Stimulated activated CD4-positive, alpha-beta T cell treated with anti-CD3 and anti-CD28 coated beads, Interleukin-15, amount 100 ng/mL, for 48 hours (primary cell): ENCODE results near the gene CDSN.
"Not testable (repeated sequence)": the region's sequence is repeated elsewhere in the genome, so short reads cannot be mapped to it uniquely, and the experiment has no call there.

Source experiments
- DNase-seq, 2 donors: peaks; one replicate each; pipeline ENCODE4 v3.0.0-alpha.2; 2020; ENCODE audit warnings: low read depth in 2 of 2

Gene CDSN

DNA sequence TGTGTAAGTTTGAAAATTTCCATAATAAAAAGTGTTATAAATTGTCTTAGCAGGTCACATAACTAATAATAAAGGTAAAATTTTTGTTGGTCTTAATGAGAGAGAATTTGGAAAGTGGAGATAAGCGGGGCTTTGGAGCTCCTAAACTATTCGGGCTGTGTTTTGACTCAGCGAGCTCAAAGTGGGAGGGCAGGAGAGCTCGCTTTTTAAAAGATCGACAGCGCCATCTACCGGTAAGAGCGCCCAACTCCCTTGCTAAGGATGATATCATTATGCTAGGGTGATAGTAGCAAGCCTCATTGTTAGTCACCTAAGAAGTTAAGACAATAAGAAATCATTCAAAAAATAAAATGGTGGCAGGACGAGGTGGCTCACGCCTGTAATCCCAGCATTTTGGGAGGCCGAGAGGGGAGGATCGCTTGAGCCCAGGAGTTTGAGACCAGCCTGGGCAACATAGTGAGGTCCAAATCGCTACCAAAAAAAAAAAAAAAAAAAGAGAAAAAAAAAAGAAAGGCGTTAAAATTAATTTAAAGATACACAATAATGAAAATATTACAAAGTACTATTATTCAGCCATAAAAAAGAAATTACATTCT, 32.7 kb downstream of the CDSN start:
- peak; percentile 77 to 83 for DNase-seq

DNA sequence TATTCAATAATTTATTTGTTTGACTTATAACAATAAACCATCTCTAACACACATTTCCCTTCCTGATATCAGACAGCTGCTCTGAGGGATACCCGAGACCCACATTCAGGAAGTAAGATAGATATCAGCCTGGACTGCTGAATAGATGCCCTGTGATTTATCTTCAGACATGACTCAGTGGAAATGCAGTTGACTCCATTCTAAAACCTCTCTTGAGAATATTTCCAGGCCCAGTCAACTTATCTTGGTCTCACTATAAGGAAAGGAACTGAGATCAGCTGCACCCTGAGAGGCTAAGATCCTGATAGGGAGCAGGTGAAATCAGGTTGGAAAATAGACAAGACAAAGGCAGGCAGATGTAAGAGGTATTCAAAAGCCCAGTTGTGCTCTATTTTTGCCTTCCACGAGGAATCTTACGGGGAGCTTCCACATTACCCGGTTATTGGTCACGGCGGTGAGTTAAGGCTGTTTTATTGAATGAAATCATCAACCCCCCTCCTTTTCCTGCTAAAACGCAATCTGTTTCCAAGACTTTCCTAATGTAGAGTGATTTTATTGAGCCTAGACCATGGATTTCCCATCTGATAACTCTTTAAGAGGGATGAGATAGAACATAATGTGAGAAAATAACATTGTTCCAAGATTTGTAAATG, 33.3 kb downstream of the CDSN start:
- no peak for DNase-seq

DNA sequence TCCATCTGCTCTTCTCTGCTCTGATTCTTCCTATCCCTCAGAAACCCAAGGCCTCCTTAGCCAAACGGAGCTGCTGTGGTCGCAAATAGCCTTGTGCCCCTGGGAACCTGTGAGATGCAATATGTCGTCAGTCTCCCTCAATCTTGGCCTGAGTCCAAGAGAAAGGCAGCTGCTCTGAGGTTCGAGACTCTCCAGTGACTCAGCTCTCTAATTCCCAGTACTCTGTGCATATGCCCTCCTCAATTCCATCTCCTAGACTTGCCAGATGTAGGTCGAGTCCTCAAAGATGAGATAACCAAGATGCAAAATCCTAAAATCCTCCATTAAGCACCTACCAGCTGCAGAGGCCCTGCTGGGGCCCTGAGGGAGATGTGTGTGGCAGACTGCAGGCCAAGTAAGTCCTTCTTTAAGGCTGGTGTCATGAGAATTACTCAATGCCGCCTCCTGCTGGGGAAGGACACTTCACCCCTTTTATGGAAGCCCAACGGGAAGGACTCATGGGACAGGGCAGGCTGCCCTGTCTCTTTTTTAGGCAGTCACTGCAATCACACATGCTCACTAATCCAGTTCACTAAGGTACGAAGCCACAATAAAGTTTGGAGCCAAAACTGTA, 36.4 kb downstream of the CDSN start:
- DNase-seq, result peak; percentile 26 to 45

DNA sequence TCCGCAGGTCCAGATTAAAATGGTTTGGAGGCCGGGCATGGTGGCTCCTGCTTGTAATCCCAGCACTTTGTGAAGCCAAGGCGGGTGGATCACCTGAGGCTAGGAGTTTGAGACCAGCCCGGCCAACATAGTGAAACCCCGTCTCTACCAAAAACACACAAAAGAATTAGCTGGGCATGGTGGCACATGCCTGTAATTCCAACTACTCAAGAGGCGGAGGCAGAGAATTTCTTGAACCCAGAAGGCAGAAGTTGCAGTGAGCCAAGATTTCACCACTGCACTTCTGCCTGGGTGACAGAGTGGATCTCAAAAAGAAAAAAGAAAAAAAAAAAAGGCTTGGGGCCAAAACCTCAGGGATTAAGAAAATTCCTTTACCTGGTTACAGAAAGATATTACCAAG, 38.4 kb downstream of the CDSN start:
- DNase-seq, result no peak

DNA sequence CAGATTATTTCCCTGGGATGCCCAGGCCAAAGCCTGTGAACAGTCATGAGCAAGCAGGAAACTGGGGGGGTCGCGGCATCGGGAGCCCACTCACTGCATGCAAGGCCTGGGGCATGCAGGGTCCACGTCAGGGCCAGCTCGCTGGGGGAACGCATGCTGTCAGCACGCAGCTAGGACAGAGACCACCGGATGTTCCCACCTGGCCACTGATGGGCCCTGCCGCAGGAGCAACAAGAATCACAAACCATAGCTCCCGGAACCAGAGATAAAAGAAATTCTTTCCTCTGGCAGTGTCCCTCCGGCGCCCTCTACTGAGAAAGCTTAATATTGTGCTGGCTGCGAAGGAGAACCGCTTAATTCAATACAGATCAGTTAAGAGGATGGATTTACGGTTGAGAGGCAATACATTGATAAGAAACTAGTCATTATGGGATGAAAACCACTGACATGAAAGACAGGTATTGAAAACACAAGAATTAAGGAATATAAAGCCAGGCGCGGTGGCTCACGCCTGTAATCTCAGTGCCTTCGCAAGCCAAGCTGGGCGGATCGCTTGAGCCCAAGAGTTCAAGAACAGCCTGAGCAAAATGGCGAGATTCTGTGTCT, 40.5 kb downstream of the CDSN start:
- DNase-seq, result peak; percentile 41 to 65

DNA sequence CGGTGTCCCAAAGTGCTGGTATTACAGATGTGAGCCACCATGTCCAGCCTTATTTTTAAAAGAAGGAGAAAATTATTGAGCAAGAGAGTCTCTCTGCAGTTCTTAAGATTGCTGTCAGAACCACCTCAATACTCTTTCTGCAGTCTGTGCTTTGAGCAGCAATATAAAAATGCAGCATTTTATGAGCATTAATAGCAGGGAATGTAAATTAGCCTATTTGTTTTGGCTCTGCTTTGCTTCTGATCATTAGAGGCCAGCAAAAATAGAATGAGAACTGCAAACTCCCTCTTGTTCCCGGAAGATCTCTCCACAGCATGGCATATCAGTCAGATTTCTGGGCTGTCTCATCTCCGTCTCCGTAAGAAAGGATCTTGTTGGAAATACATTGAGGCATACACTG, 43.6 kb downstream of the CDSN start:
- no peak for DNase-seq

DNA sequence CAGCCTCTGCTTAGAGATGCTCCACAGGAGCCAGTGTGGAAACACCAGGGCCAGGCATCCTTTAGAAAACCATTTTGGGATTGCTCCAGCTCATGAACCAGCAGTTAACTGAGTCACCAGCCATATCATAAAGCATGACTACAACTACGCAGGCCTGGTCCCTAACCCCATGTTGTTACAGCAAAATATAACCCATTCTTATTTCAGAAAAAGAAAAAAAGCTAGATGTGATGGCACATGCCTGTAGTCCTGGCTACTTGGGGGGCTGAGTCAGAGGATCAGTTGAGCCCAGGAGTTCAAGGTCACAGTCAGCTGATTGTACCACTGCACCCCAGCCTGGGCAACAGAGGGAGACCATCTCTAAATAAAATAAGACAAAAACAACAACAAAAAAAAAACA, 44.7 kb downstream of the CDSN start:
- DNase-seq, result no peak

DNA sequence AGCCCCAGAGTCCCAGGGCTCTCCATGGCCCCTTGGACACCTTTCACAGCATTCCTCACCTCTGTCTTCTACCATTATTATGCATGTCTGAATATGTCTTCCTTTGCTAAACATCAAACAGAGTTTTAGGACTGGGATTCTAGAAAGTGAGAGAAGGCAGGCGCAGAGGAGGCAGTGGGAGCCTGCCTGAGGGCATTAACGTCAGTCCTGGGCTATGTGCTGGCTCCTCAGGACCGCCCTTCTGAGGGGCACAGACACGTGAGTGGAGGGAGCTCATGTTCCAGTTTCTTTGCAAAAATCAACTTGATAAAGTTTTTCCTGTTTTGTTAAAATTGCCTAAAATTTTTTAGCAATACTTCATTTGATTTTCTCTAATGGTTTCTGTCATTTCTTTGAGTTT, 45.8 kb downstream of the CDSN start:
- no peak for DNase-seq

DNA sequence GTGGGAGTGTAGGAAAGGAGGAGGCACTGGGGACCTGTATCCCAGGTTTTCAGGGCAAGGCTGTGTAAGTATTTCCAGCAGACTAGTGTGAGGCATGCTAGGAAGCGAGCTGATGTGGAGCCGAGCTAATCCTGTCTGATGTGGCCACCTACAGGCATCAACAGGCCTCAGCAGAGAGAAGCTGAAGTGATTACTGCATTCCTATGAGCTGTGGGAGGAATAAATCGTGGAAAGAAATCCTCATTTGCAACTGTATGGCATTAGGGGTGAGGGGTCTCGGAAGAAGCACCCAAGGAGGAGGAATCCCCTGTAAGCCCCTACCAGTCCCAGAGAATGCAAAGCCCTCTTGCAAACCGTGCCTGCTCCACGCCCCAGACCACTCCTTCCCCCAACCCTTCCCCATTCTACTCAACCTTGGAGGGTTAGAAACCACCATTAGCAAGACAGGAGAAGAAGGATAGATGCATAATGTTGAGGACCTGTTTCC, 49.5 kb downstream of the CDSN start:
- DNase-seq, result no peak

DNA sequence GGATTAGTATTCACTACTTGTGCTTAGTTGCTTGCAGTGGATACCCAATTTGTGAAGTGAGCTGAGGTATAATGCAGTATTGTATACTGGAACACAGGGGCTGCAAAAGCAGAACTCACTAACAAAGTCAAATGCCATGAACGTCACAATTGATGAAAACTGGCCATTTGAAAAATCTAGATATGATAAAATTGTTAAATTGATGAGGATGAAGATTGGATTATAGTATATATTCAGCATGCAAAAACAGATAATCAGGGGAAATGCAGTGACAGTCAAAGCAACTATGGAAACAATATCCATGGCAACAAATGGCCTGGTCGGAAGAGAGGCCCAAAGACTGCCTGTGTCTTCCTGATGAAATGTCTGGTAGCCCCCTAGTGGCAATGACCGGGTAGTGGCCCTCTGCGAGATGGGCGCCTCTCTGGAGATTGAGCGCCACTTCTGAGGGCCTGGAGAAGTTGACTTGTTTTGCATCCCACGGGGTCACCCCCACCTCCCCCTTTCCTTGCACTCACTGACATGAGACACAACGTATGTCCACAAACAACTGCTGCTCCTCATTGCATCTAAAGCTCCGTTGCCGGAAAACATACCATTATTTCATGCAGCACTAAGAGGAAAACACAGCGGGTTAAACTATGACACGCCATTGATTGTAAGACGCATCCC, 51.4 kb downstream of the CDSN start:
- DNase-seq, result peak; percentile 45 to 54

DNA sequence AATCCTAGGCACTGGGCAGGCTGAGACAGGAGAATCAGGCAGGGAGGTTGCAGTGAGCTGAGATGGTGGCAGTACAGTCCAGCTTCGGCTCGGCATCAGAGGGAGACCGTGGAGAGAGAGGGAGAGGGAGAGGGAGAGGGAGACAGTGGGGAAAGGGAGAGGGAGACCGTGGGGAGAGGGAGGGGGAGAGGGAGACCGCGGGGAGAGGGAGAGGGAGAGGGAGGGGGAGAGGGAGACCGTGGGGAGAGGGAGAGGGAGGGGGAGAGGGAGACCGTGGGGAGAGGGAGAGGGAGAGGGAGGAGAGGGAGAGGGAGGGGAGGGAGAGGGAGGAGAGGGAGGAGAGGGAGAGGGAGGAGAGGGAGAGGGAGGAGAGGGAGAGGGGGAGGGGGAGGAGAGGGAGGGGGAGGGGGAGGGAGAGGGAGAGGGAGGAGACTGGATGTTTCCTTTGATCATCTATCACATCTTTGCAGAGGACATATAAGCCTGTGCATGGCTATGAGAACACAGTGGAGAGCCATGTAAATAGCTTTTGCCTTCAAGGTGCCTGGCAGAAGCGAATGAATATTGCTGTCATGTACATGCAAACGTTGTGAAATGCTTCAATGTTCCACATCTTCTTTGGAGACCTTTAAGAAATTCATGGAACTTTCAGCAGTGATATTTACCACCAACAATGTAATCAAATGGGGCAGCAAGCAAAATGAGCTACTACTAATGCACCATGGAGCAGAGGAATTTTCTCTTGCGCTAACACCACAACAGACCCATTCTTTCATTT, 52.2 kb downstream of the CDSN start:
- DNase-seq, result not testable (repeated sequence)

DNA sequence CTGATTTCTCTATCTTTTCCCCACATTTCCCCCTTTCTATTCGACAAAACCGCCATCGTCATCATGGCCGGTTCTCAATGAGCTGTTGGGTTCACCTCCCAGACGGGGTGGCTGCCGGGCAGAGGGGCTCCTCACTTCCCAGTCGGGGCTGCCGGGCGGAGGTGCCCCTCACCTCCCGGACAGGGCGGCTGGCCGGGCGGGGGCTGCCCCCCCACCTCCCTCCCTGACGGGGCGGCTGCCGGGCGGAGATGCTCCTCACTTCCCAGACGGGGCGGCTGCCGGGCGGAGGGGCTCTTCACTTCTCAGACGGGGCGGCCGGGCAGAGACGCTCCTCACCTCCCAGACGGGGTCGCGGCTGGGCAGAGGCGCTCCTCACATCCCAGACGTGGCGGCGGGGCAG, 53.2 kb downstream of the CDSN start:
- not testable (repeated sequence) for DNase-seq

DNA sequence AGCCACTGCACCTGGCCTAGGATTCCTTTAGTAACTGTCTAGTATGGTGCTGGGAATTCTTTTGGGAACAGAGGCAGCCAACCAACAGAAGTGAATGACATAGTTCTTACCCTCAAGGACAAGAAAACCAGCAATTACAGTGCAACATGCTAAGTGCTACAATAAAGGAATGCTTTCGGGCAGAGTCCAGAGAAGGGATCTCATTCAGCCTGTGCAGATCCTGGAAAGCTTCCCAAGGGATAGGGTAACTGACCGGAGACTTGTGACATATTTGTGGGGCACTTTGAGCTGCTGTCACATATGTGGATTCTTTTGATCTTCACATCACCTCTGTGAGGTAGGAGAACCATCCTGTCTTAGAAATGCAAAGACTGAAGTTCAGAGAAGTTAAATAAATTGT, 54.7 kb downstream of the CDSN start:
- no peak for DNase-seq
